Ramos (cell line): ENCODE results near the gene ANO10.
"Not testable (repeated sequence)": the region's sequence is repeated elsewhere in the genome, so short reads cannot be mapped to it uniquely, and the experiment has no call there.

Source experiments
- in situ Hi-C: fragments of 300-500 bp; cut with MboI; formaldehyde crosslinking; loops from one replicate; pipeline ENCODE4 v1.14.3; 2022; ENCODE audit warnings: low sequenced_read_pairs; ENCODE audit not compliant: unreplicated experiment

Gene ANO10

GRCh38 chr3:43583481-43583880 lies 38.3 kb downstream of the ANO10 start:
- in situ Hi-C loops = no loop called here

GRCh38 chr3:43582866-43583265 lies 38.9 kb downstream of the ANO10 start:
- in situ Hi-C loops = no loop called here

- in situ Hi-C loops = no loop called here
Measured at GRCh38 chr3:43581343-43581742, 40.5 kb downstream of the ANO10 start.

GRCh38 chr3:43580181-43580580 lies 41.6 kb downstream of the ANO10 start:
- in situ Hi-C loops = no loop called here

- in situ Hi-C loops = no loop called here
Measured at GRCh38 chr3:43573576-43573975, 48.2 kb downstream of the ANO10 start.

GRCh38 chr3:43565661-43566341 lies 56.0 kb downstream of the ANO10 start:
- in situ Hi-C loops = not testable (repeated sequence)

- in situ Hi-C loops = no loop called here
Measured at GRCh38 chr3:43559961-43560360, 61.9 kb downstream of the ANO10 start.

GRCh38 chr3:43558171-43558570 lies 63.6 kb downstream of the ANO10 start:
- in situ Hi-C loops = no loop called here

- in situ Hi-C loops = loop anchor here (25.0 kb wide), 1 partner anchor 638 kb away; no protein-coding TSS in a partner anchor
Measured at GRCh38 chr3:43549626-43550290, 72.1 kb downstream of the ANO10 start.

GRCh38 chr3:43544277-43544676 lies 77.5 kb downstream of the ANO10 start:
- in situ Hi-C loops = loop anchor here (25.0 kb wide), 1 partner anchor 643 kb away; no protein-coding TSS in a partner anchor

GRCh38 chr3:43542328-43543043 lies 79.3 kb downstream of the ANO10 start:
- in situ Hi-C loops = loop anchor here (25.0 kb wide), 1 partner anchor 645 kb away; no protein-coding TSS in a partner anchor

- in situ Hi-C loops = loop anchor here (25.0 kb wide), 1 partner anchor 647 kb away; no protein-coding TSS in a partner anchor
Measured at GRCh38 chr3:43540624-43541023, 81.2 kb downstream of the ANO10 start.

- in situ Hi-C loops = loop anchor here (25.0 kb wide), 1 partner anchor 648 kb away; no protein-coding TSS in a partner anchor
Measured at GRCh38 chr3:43539321-43539720, 82.5 kb downstream of the ANO10 start.

GRCh38 chr3:43537225-43537624 lies 84.6 kb downstream of the ANO10 start:
- in situ Hi-C loops = loop anchor here (25.0 kb wide), 1 partner anchor 650 kb away; no protein-coding TSS in a partner anchor

GRCh38 chr3:43534675-43535074 lies 87.1 kb downstream of the ANO10 start:
- in situ Hi-C loops = loop anchor here (25.0 kb wide), 1 partner anchor 653 kb away; no protein-coding TSS in a partner anchor

GRCh38 chr3:43533009-43533408 lies 88.8 kb downstream of the ANO10 start:
- in situ Hi-C loops = loop anchor here (25.0 kb wide), 1 partner anchor 654 kb away; no protein-coding TSS in a partner anchor

- in situ Hi-C loops = loop anchor here (25.0 kb wide), 1 partner anchor 655 kb away; no protein-coding TSS in a partner anchor
Measured at GRCh38 chr3:43531835-43532234, 90.0 kb downstream of the ANO10 start.

GRCh38 chr3:43528498-43529099 lies 93.2 kb downstream of the ANO10 start:
- in situ Hi-C loops = loop anchor here (25.0 kb wide), 1 partner anchor 659 kb away; no protein-coding TSS in a partner anchor

- in situ Hi-C loops = loop anchor here (25.0 kb wide), 1 partner anchor 660 kb away; no protein-coding TSS in a partner anchor
Measured at GRCh38 chr3:43526956-43527355, 94.9 kb downstream of the ANO10 start.
